Endothelial cell of umbilical vein (primary cell): ENCODE results near the gene ALK. TPM values are rescaled to one million over a fixed set of nuclear protein-coding genes. Genes with fewer than 3 reads are reported as not detected.

Experiments
- BruUV-seq: library from RNA; stranded (reverse); fragments of 400-500 nt; replicated peaks from 2 replicates; lab custom pipeline; 2021; lab: Mats Ljungman, UMichigan
- CTCF ChIA-PET: fragments of 300-600, 350-600 bp; sonication (Branson Sonifier 250); formaldehyde crosslinking; loops from one replicate; lab custom pipeline; 2021; ENCODE audit warnings: antibody characterized with exemption, inconsistent platforms; lab: Charles Lee
- POLR2A ChIA-PET: fragments of 300-600, 350-600 bp; sonication (Branson Sonifier 250); formaldehyde crosslinking; loops from one replicate; lab custom pipeline; 2021; ENCODE audit warnings: antibody characterized with exemption, inconsistent platforms; lab: Charles Lee
- DNase-seq: peaks from one replicate; pipeline ENCODE4 v3.0.0-alpha.2; 2011; ENCODE audit warnings: low read depth, low spot score
- FAIRE-seq: peaks from 2 replicates; lab custom pipeline; 2011; peaks lifted over from hg19 to GRCh38; lab: Jason Lieb, UNC
- H2AFZ ChIP-seq: 2 replicates; pipeline ENCODE4 v1.6.0; 2012; ENCODE audit warnings: low read depth, low read length, control low read depth, inconsistent platforms
- H3K27ac ChIP-seq: 2 replicates; pipeline ENCODE4 v1.5.1; 2011; ENCODE audit warnings: low read depth, mild to moderate bottlenecking, control low read depth, low read length, moderate library complexity; ENCODE audit not compliant: insufficient read depth
- H3K27me3 ChIP-seq, 2 experiments: 2 replicates each; pipeline versions ENCODE4 v1.6.0 to v1.6.1; 2011; ENCODE audit warnings: low read length in 2 of 2, mixed read lengths in 1 of 2; ENCODE audit not compliant: control insufficient read depth in 2 of 2, insufficient read depth in 2 of 2
- H3K36me3 ChIP-seq, 2 experiments: 2 replicates in 1 of 2; 3 replicates in 1 of 2; pipeline ENCODE4 v1.5.1; 2011; ENCODE audit warnings: low read length in 2 of 2, mild to moderate bottlenecking in 1 of 2, moderate library complexity in 1 of 2; ENCODE audit not compliant: control insufficient read depth in 2 of 2, insufficient read depth in 2 of 2; ENCODE audit errors: extremely low read depth in 1 of 2
- H3K4me1 ChIP-seq: 3 replicates; pipeline ENCODE4 v1.5.1; 2011; ENCODE audit warnings: mild to moderate bottlenecking, low read length; ENCODE audit not compliant: control insufficient read depth, insufficient read depth; ENCODE audit errors: extremely low read depth
- H3K4me2 ChIP-seq: 2 replicates; pipeline ENCODE4 v1.6.1; 2011; ENCODE audit warnings: low read length, control low read depth, mixed read lengths; ENCODE audit not compliant: insufficient read depth
- H3K4me3 ChIP-seq, 3 experiments: fragments of 200-600 bp in 1 of 3; sonication (generic), shearing (Covaris generic) in 1 of 3; replicated peaks in 1 of 3; 2 replicates each; pipeline ENCODE4 v1.5.1; 2011 to 2016; ENCODE audit warnings: control low read depth in 3 of 3, low read length in 3 of 3, mild to moderate bottlenecking in 2 of 3, inconsistent platforms in 1 of 3, low read depth in 1 of 3, moderate library complexity in 1 of 3; ENCODE audit not compliant: insufficient read depth in 1 of 3
- H3K79me2 ChIP-seq: 2 replicates; pipeline ENCODE4 v1.6.0; 2012; ENCODE audit warnings: low read length, inconsistent platforms; ENCODE audit not compliant: control insufficient read depth, insufficient read depth
- H3K9ac ChIP-seq: replicated peaks from 2 replicates; pipeline ENCODE3; 2011; ENCODE audit warnings: low read length, control low read depth; ENCODE audit not compliant: insufficient read depth; ENCODE audit errors: extremely low read depth
- H3K9me1 ChIP-seq: replicated peaks from 3 replicates; pipeline ENCODE4 v1.6.0; 2011; ENCODE audit warnings: mild to moderate bottlenecking, low read length; ENCODE audit not compliant: control insufficient read depth, insufficient read depth; ENCODE audit errors: extremely low read depth
- H3K9me3 ChIP-seq: replicated peaks from 2 replicates; pipeline ENCODE4 v1.5.1; 2012; ENCODE audit warnings: low read length, inconsistent platforms; ENCODE audit not compliant: control insufficient read depth, insufficient read depth
- H4K20me1 ChIP-seq: replicated peaks from 2 replicates; pipeline ENCODE3; 2011; ENCODE audit warnings: mild to moderate bottlenecking, low read length; ENCODE audit not compliant: control insufficient read depth, insufficient read depth; ENCODE audit errors: extremely low read depth
- EZH2 ChIP-seq: IDR thresholded peaks from 2 replicates; pipeline ENCODE4 v1.6.1; 2012; ENCODE audit warnings: borderline replicate concordance, low read depth, mild to moderate bottlenecking, moderate library complexity, low read length, inconsistent platforms; ENCODE audit not compliant: severe bottlenecking
- FOS ChIP-seq: IDR thresholded peaks from 2 replicates; pipeline ENCODE4 v1.6.1; 2011; ENCODE audit warnings: mild to moderate bottlenecking, low read length, moderate library complexity, borderline replicate concordance; ENCODE audit not compliant: insufficient read depth
- GATA2 ChIP-seq: IDR thresholded peaks from 2 replicates; pipeline ENCODE4 v1.7.0; 2011; ENCODE audit warnings: low read depth, mild to moderate bottlenecking, moderate library complexity, mixed read lengths, low read length; ENCODE audit not compliant: insufficient read length, insufficient read depth
- JUN ChIP-seq: IDR thresholded peaks from 2 replicates; pipeline ENCODE4 v1.6.1; 2011; ENCODE audit warnings: borderline replicate concordance, low read depth; ENCODE audit not compliant: insufficient read length, insufficient read depth
- MAX ChIP-seq: IDR thresholded peaks from 2 replicates; pipeline ENCODE4 v1.6.1; 2011; ENCODE audit not compliant: insufficient read depth, insufficient read length
- MYC ChIP-seq: IDR thresholded peaks from one replicate; pipeline ENCODE4 v1.6.1; 2011; ENCODE audit warnings: mild to moderate bottlenecking, low read depth, low read length
- POLR2A ChIP-seq: IDR thresholded peaks from 2 replicates; pipeline ENCODE4 v1.6.1; 2012; ENCODE audit warnings: low read depth, mild to moderate bottlenecking, control low read depth, low read length
- POLR2AphosphoS5 ChIP-seq: IDR thresholded peaks from 2 replicates; pipeline ENCODE4 v1.6.1; 2012; ENCODE audit warnings: low read depth, mild to moderate bottlenecking, control low read depth, low read length, moderate library complexity; ENCODE audit not compliant: insufficient read depth
- dilution Hi-C: fragments of 300-500 bp; cut with MboI; formaldehyde crosslinking; loops from one replicate; pipeline ENCODE4 v1.15.0; 2019; ENCODE audit warnings: low sequenced_read_pairs; ENCODE audit not compliant: extremely low pct_ligation_motif_present
- intact Hi-C: fragments of 100-400 bp; cut with micrococcal nuclease; formaldehyde crosslinking; loops from one replicate; pipeline ENCODE4 v1.10.0; 2022
- polyA plus RNA-seq, 4 experiments: library from polyadenylated mRNA; depleted of rRNA in 3 of 4; stranded (reverse) in 3 of 4; unstranded in 1 of 4; fragments of >200 nt; gene quantifications; 2 replicates each; pipeline versions ENCODE4 v1.2.1 to v1.2.3, GENCODE V29; 2011 to 2012; ENCODE audit warnings: missing spikeins in 1 of 4
- total RNA-seq: library from RNA; stranded (reverse); gene quantifications from 2 replicates; pipeline ENCODE4 v1.2.3, GENCODE V29; 2021
- TF ChIP-seq, protein P1 (sequence below), 2 donors: IDR thresholded peaks; 1 replicate in 1 of 2; 2 replicates in 1 of 2; pipeline ENCODE4 v1.5.1; 2011; ENCODE audit warnings: low read length in 2 of 2, mild to moderate bottlenecking in 2 of 2, moderate library complexity in 2 of 2, control low read depth in 1 of 2, inconsistent platforms in 1 of 2, low read depth in 1 of 2; ENCODE audit not compliant: insufficient read depth in 1 of 2; ENCODE audit errors: extremely low read depth in 1 of 2

Gene ALK
- total and polyA plus RNA-seq, 2 donors (not counting 3 experiments of a cell fraction or from before 2014, with no cell fraction given), result not detected

DNA sequence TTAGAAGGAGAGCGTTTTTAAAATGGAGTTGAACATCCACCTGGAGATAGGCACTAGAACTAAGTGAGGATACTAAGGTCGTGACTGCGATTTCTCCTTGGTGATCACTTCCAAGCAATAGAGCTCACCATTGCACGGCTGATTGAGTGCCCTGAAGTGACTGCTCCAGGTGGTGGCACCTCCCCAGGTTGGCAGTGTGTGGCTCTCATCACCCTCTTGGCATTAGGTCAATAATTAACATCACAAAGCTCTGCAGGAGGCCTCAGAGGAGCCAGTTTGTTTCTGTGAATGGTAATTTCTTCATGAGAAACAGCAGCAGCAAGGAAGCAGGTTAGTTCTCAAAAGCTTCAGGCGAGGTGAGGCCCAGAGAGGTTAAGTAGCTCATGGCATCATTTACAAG is 546.6 kb downstream of the ALK start:
- H2AFZ ChIP-seq, result no peak overlapping the region
- no TSS peak for BruUV-seq

GRCh38 chr2:29373870-29374269 is 547.5 kb downstream of the ALK start:
- FAIRE-seq, result no peak
- H3K79me2 ChIP-seq, result no peaks in the 10 kb centered on the region
- H3K4me1 ChIP-seq, result no peaks in the 10 kb centered on the region
- no peaks in the 10 kb centered on the region for H3K27me3 ChIP-seq
- no peak overlapping the region for H3K9ac ChIP-seq
- no peaks in the 10 kb centered on the region for H3K36me3 ChIP-seq
- no TSS peak for BruUV-seq
- no peaks in the 10 kb centered on the region for H4K20me1 ChIP-seq
- dilution Hi-C loops (no loop called here), intact Hi-C loops (no loop called here)
- DNase-seq, result no peak
- ChIA-PET POLR2A (no interaction called here), CTCF (no interaction called here)
- TF ChIP-seq JUN, result no peak
- TF ChIP-seq FOS, result no peak
- TF ChIP-seq, protein P1, sequence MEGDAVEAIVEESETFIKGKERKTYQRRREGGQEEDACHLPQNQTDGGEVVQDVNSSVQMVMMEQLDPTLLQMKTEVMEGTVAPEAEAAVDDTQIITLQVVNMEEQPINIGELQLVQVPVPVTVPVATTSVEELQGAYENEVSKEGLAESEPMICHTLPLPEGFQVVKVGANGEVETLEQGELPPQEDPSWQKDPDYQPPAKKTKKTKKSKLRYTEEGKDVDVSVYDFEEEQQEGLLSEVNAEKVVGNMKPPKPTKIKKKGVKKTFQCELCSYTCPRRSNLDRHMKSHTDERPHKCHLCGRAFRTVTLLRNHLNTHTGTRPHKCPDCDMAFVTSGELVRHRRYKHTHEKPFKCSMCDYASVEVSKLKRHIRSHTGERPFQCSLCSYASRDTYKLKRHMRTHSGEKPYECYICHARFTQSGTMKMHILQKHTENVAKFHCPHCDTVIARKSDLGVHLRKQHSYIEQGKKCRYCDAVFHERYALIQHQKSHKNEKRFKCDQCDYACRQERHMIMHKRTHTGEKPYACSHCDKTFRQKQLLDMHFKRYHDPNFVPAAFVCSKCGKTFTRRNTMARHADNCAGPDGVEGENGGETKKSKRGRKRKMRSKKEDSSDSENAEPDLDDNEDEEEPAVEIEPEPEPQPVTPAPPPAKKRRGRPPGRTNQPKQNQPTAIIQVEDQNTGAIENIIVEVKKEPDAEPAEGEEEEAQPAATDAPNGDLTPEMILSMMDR (IDR thresholded peaks at IDR 0.05; ENCODE audit: extremely low read depth in 1 of 2, insufficient read depth in 1 of 2, low read depth in 1 of 2, low read length in 2 of 2), result no peak
- TF ChIP-seq POLR2A, result no peak
- TF ChIP-seq EZH2, result no peak
- TF ChIP-seq MYC, result no peak
- TF ChIP-seq POLR2AphosphoS5, result no peak
- TF ChIP-seq MAX, result no peak
- TF ChIP-seq GATA2, result no peak
- H2AFZ ChIP-seq, result no peak overlapping the region
- no peak overlapping the region for H3K4me2 ChIP-seq
- no peaks in the 10 kb centered on the region for H3K9me3 ChIP-seq
- no peaks in the 10 kb centered on the region for H3K9me1 ChIP-seq
- no peak overlapping the region for H3K27ac ChIP-seq
- H3K4me3 ChIP-seq, result no peak overlapping the region

More for the DNA sequence above, 546.6 kb downstream of the ALK start:
- no peaks in the 10 kb centered on the region for H3K27me3 ChIP-seq
- no peaks in the 10 kb centered on the region for H4K20me1 ChIP-seq
- no peak overlapping the region for H3K27ac ChIP-seq
- no peak for TF ChIP-seq FOS
- no peak for TF ChIP-seq MAX
- CTCF ChIA-PET, result no interaction called here
- H3K4me3 ChIP-seq, result no peak overlapping the region
- H3K4me1 ChIP-seq, result no peaks in the 10 kb centered on the region
- intact Hi-C loops (no loop called here), dilution Hi-C loops (no loop called here)
- no peak for DNase-seq
- H3K4me2 ChIP-seq, result no peak overlapping the region
- H3K9ac ChIP-seq, result no peak overlapping the region
- no peaks in the 10 kb centered on the region for H3K36me3 ChIP-seq
- no peak for FAIRE-seq
- no peaks in the 10 kb centered on the region for H3K9me1 ChIP-seq
- POLR2A ChIA-PET, result no interaction called here
- H3K79me2 ChIP-seq, result no peaks in the 10 kb centered on the region
- no peaks in the 10 kb centered on the region for H3K9me3 ChIP-seq
